NCI-H128 (cell line): Measurements from ENCODE around the gene FUNDC2.

Experiments
- DNase-seq: peaks from one replicate; lab custom pipeline; 2025; ENCODE audit not compliant: unreplicated experiment; lab: John Stamatoyannopoulos, UW

The FUNDC2 gene

DNA sequence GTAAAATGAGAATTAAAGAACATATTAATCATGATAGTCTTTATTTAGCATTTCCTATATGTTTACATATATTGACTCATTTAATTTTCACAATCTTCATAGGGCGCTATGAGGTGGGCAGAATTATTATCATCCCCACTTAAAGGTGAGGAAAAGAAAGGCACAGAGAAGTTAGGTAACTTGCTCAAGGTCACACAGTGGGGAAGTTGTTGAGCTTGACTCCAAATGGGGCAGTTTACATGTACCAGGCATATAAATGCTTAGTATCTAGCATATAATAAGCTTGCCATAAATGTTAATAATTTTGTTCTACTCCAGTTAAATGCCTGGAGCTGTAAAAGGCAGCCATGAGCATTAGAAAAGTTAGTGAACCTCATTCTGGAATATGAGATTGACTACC, 42.8 kb downstream of the FUNDC2 start:
- DNase-seq, result no peak

DNA sequence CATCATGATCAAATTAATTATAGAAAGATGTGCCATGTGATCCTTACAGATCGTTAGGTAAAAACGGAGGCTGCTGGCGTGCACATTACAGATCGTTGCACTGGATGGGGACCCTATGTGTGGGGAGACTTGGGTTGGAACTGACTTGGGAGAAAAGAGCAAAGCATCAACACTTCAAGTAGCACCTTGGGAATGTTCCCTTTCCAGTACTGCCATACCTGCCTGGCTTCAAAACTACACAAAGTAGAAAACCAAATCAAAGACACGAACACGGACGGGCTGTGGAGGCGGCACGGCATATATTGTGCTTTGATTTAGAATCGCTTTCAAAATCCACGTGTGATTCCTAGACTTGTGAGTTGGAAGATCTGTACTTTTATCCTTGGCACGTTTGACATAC, 43.4 kb downstream of the FUNDC2 start:
- no peak for DNase-seq

DNA sequence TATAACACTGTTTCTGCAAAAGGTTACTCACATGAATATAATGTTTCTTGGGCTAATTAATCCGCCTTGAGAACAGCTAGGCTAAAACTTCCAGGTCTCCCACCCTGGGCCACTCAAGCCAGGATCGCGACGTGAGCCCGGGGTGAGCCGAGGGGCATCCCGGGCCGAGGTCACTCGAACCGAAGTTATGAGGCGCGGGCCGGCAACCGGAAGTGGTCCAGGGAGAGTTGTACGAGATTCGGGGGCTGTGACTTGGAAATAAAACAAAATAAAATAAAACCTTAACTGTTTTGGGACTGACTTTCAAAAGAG, 44.0 kb downstream of the FUNDC2 start:
- DNase-seq, result no peak

DNA sequence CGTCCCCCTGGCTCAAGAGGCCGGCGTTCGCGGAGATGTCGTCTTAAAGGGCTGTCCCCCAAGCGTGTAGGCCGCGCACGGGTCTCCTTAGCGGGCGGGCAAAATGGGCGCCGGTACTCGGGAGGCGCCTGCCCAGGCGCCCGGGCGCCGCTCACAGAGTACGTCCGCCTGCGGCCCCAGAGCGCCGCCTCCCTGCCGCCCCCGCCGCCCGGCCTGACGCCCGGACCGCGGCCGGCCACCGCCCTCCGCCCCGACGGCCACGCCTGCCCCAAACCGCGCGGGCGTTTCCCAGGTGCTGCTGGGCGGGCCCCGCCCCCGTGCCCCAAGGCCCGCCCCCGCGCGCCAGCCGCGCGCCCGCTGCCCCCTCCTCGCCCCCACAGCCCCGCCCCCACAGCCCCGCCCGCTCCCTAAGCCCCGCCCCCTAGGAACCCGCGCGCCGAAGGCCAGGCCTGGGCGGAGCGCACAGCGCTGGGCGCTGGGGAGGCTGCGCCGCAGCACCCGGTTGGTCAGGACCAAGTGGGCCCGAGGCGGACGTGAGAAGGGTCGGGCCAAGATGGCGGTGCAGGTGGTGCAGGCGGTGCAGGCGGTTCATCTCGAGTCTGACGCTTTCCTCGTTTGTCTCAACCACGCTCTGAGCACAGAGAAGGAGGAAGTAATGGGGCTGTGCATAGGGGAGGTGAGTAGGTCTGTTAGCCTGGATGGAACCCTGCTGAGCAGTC, 44.5 kb downstream of the FUNDC2 start, which contains the start of the genes BRCC3, CMC4 and MTCP1:
TSS of gene BRCC3 (plus strand) at position 534 of the 719 bp plus-strand sequence. CDS start at position 554, 20 bp downstream.
TSS of gene CMC4 (minus strand) at position 162 of the 719 bp plus-strand sequence. CDS start 7,113 bp downstream, outside the sequence.
TSS of gene MTCP1 (minus strand) at position 162 of the 719 bp plus-strand sequence. CDS start 5,126 bp downstream, outside the sequence.
- peak; percentile 61 for DNase-seq

DNA sequence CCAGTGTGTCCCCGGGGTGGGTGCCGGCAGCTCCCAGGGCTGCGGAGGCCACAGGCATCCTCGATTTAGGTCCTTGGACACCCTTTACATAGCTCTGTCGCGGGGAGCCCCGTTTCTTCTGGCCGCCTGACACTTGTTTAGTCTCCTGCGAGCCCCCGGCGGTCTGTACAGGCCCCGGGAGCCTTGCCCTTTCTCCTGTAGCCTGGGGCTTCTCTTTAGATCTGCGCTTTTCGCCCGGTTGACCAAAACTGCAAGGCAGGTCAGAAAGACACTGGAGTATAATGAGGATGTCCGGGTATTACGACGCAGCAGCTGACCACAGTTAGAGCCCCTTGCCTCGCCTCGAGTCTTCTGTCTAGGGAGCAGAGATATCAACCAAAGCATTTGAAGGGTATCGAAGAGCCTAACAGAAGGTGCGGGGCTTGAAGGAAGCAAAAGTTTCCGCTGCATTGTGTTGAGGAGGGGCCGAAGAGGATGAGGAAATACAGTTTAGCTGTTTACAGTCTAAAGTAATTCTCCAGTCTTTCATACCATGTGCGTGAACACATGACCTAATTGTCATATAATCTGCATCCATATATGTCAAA, 45.1 kb downstream of the FUNDC2 start:
- no peak for DNase-seq

DNA sequence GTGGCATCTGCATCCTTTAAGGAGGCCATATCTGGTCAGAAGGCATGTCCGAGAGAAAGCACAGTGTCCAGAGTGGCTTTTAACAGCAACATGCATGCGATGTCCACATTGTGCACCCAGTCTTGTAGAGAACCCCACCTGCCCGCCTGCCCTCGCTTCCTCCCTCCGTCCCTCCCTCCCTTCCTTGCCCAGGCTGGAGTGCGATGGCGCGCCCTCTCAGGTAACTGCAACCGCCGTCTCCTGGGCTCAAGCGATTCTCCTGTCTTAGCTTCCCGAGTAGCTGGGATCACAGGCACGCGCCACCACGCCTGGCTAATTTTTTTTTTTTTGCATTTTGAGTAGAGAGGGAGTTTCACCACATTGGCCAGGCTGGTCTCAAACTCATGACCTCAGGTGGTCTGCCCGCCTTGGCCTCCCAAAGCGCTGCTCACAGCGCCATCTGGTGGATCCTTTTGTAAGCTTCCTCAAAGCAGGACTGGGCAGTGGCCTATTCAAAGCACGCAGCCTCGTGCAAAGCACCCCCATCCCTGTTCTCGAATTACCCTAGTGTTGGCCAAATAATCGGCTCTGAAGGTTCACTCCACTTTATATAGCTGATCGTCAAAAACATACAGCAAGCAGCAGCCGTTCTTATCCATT, 59.7 kb downstream of the FUNDC2 start:
- DNase-seq, result peak; percentile 1

DNA sequence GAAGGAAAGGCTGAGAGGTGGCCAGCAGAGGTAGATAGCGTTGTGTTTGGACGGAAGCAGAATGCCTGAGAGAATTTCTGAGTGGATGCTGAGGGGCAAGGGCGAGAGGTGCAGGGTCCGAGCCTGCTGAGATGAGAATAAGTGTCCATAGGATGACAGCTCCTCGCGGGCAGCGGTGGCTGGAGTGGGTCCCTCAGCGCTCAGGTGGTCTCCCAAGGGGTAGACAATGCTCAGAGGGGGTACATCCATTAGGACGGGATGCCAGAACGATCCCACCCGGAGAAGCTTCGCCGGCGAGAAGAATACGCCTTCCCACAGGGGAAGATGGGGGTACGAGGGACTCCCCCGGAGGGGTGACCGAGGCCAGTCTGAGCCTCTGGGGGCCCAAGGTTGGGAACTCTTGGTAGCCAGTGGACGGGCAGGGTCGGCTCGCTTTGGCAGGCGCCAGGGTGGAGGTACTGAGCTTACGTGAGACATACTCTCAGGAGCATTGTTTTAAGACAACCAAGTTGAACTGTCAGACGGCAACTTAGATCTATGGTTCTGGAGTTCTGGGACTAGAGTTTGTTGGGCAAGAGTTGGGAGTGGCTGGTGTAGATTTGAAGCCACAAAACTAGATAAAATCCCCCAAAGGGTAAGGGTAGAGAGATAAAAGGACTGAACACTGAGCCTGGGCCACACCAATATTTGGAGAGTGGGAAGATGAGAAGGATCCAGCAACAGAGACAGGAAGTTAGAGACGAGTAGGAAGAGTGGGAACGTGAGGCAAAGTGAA, 60.5 kb downstream of the FUNDC2 start:
- no peak for DNase-seq

DNA sequence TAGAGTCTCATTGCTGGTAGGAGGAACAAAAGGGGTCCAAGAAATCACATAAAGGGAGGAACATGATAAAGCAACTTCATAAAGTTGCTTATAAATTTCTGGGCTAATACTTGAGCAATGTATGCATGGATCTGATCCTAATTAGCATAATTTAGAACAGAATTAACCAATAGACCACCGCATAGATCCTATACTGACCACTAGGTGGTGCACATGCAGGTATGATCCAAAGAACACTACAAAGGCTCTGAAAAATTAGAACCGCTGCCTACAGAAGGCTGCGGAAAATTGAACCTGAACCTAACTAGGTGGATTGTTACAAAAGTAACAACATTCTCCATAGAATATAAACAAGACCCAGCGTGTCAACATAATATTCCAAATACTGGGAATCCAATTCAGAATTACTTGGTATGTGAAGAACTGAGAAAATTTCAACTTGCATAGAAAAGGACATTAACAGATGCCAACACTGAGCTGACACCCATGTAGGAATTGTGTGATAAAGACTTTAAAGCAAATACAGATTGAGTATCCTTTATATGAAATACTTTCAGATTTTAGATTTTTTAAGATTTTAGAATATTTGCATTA, 67.9 kb downstream of the FUNDC2 start:
- no peak for DNase-seq

DNA sequence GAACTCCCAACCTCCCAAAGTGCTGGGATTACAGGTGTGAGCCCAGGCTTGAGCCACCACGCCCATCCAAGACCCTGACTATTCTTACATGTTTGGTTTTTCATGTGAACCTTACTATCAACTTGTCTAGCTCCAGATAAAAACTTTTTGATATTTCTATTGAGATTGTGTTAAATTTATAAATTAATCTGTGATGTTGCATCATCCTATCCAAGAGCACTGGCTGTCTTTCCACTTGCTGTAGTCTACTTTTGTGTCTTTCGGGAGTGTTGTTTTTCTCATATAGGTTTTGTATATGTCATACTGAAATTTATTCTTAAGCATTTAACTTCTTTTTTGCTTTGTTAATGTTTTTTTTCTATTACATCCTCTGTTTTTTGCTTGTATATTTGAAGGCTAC, 79.3 kb downstream of the FUNDC2 start:
- no peak for DNase-seq

DNA sequence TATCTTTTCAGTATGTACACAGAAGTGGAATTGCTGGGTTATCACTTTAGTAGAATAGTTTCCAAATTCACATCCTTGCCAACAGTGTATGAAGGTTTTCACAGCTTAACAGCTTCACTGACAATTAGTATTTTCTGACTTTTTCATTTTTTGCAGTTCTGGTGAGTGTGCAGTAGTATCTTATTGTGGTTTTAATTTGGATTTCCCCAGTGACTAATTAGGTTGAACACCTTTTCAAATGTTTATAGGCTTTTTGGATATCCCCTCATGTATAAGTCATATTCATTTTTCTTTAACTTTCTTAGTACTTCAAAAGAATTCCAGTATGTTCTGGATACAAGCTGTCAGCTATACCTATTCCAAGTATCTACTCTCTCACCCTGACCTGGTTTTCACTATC, 81.8 kb downstream of the FUNDC2 start:
- DNase-seq, result no peak
